ENCODE results near the gene GJA9. TPM values are rescaled to one million over a fixed set of nuclear protein-coding genes. Genes with fewer than 3 reads are reported as not detected.

Gene GJA9
- total RNA-seq, 1 donor, result not detected

- no peak for TF ChIP-seq CTCF (IDR thresholded peaks at IDR 0.05; ENCODE audit: insufficient read depth, low read depth, low read length)
- no peak for DNase-seq (ENCODE audit: low read depth)
Observed at GRCh38 chr1:38899560-38899959, 18.2 kb upstream of the GJA9 start.

GRCh38 chr1:38898653-38899230 lies 17.4 kb upstream of the GJA9 start:
- no peak for TF ChIP-seq CTCF (IDR thresholded peaks at IDR 0.05; ENCODE audit: insufficient read depth, low read depth, low read length)
- DNase-seq (ENCODE audit: low read depth), result no peak
- no peak overlapping the region for H3K4me3 ChIP-seq (ENCODE audit: low read depth, low read length)

More at GRCh38 chr1:38899560-38899959, 18.2 kb upstream of the GJA9 start:
- no peak overlapping the region for H3K4me3 ChIP-seq (ENCODE audit: low read depth, low read length)

GRCh38 chr1:38896169-38896568 lies 14.8 kb upstream of the GJA9 start:
- DNase-seq (ENCODE audit: low read depth), result no peak
- no peak for TF ChIP-seq CTCF (IDR thresholded peaks at IDR 0.05; ENCODE audit: insufficient read depth, low read depth, low read length)

GRCh38 chr1:38892976-38893375 lies 11.6 kb upstream of the GJA9 start:
- no peak overlapping the region for H3K4me3 ChIP-seq (ENCODE audit: low read depth, low read length)
- no peak for TF ChIP-seq CTCF (IDR thresholded peaks at IDR 0.05; ENCODE audit: insufficient read depth, low read depth, low read length)
- DNase-seq (ENCODE audit: low read depth), result peak; percentile 21

More at GRCh38 chr1:38896169-38896568, 14.8 kb upstream of the GJA9 start:
- H3K4me3 ChIP-seq (ENCODE audit: low read depth, low read length), result no peak overlapping the region

GRCh38 chr1:38891753-38892152 lies 10.4 kb upstream of the GJA9 start:
- no peak for TF ChIP-seq CTCF (IDR thresholded peaks at IDR 0.05; ENCODE audit: insufficient read depth, low read depth, low read length)
- no peak overlapping the region for H3K4me3 ChIP-seq (ENCODE audit: low read depth, low read length)
- DNase-seq (ENCODE audit: low read depth), result no peak

GRCh38 chr1:38889589-38889988 lies 8.2 kb upstream of the GJA9 start:
- no peak overlapping the region for H3K4me3 ChIP-seq (ENCODE audit: low read depth, low read length)
- TF ChIP-seq CTCF (IDR thresholded peaks at IDR 0.05; ENCODE audit: insufficient read depth, low read depth, low read length), result no peak
- DNase-seq (ENCODE audit: low read depth), result no peak

Measured in fibroblast of villous mesenchyme (primary cell).